Astrocyte (in vitro differentiated cells and primary cell): Measurements from ENCODE around the gene ZNF578. TPM values are rescaled to one million over a fixed set of nuclear protein-coding genes. Genes with fewer than 3 reads are reported as not detected.
"Not testable (repeated sequence)": the region's sequence is repeated elsewhere in the genome, so short reads cannot be mapped to it uniquely, and the experiment has no call there.

Experiments used
- DNase-seq: peaks from one replicate; pipeline ENCODE4 v3.0.0-alpha.2; 2010; ENCODE audit warnings: low read depth
- FAIRE-seq: peaks from 2 replicates; lab custom pipeline; 2011; peaks lifted over from hg19 to GRCh38; lab: Jason Lieb, UNC
- H2AFZ ChIP-seq: 2 replicates; pipeline ENCODE4 v1.6.0; 2012; ENCODE audit warnings: low read depth, low read length, inconsistent platforms
- H3K27ac ChIP-seq: 2 replicates; pipeline ENCODE4 v1.5.1; 2011; ENCODE audit warnings: low read depth, low read length, inconsistent platforms
- H3K27me3 ChIP-seq: 2 replicates; pipeline ENCODE4 v1.6.0; 2011; ENCODE audit warnings: low read length, inconsistent platforms; ENCODE audit not compliant: insufficient read depth
- H3K36me3 ChIP-seq: 2 replicates; pipeline ENCODE4 v1.5.1; 2011; ENCODE audit warnings: low read length, inconsistent platforms; ENCODE audit not compliant: insufficient read depth
- H3K4me1 ChIP-seq: 2 replicates; pipeline ENCODE4 v1.5.1; 2011; ENCODE audit warnings: low read length, inconsistent platforms; ENCODE audit not compliant: insufficient read depth
- H3K4me2 ChIP-seq: 2 replicates; pipeline ENCODE4 v1.6.0; 2012; ENCODE audit warnings: low read length, inconsistent platforms
- H3K4me3 ChIP-seq: 2 replicates; pipeline ENCODE4 v1.5.1; 2011; ENCODE audit warnings: low read depth, mild to moderate bottlenecking, low read length, inconsistent platforms; ENCODE audit not compliant: insufficient read depth
- H3K79me2 ChIP-seq: 2 replicates; pipeline ENCODE4 v1.6.0; 2012; ENCODE audit warnings: mild to moderate bottlenecking, low read length, inconsistent platforms; ENCODE audit not compliant: insufficient read depth
- H3K9ac ChIP-seq: 2 replicates; pipeline ENCODE4 v1.6.0; 2012; ENCODE audit warnings: mild to moderate bottlenecking, low read length, inconsistent platforms
- H3K9me3 ChIP-seq: 2 replicates; pipeline ENCODE4 v1.5.1; 2012; ENCODE audit warnings: low read depth, mild to moderate bottlenecking, low read length, inconsistent platforms; ENCODE audit not compliant: insufficient read depth
- H4K20me1 ChIP-seq: 2 replicates; pipeline ENCODE4 v1.6.0; 2012; ENCODE audit warnings: low read length, inconsistent platforms; ENCODE audit not compliant: insufficient read depth
- H3K27ac Mint-ChIP-seq: one replicate; pipeline ENCODE4 v1.8.0; 2021; ENCODE audit warnings: mild to moderate bottlenecking, mixed read lengths; ENCODE audit not compliant: unreplicated experiment
- H3K27me3 Mint-ChIP-seq: one replicate; pipeline ENCODE4 v1.8.0; 2021; ENCODE audit warnings: low read depth, mixed read lengths; ENCODE audit not compliant: unreplicated experiment
- H3K36me3 Mint-ChIP-seq: one replicate; pipeline ENCODE4 v1.8.0; 2021; ENCODE audit warnings: low read depth, mixed read lengths; ENCODE audit not compliant: unreplicated experiment
- H3K4me1 Mint-ChIP-seq: one replicate; pipeline ENCODE4 v1.8.0; 2021; ENCODE audit warnings: low read depth, mixed read lengths; ENCODE audit not compliant: unreplicated experiment
- H3K4me3 Mint-ChIP-seq: one replicate; pipeline ENCODE4 v1.8.0; 2021; ENCODE audit warnings: mild to moderate bottlenecking, moderate library complexity, mixed read lengths; ENCODE audit not compliant: unreplicated experiment
- H3K9me3 Mint-ChIP-seq: one replicate; pipeline ENCODE4 v1.8.0; 2021; ENCODE audit warnings: mild to moderate bottlenecking, mixed read lengths; ENCODE audit not compliant: unreplicated experiment
- CTCF ChIP-seq: IDR thresholded peaks from 2 replicates; pipeline ENCODE4 v1.5.1; 2011; ENCODE audit warnings: low read depth, mild to moderate bottlenecking, inconsistent platforms, low read length, moderate library complexity; ENCODE audit not compliant: insufficient read depth
- EZH2 ChIP-seq: IDR thresholded peaks from 2 replicates; pipeline ENCODE4 v1.6.1; 2012; ENCODE audit warnings: mild to moderate bottlenecking, low read length, inconsistent platforms; ENCODE audit not compliant: insufficient read depth
- total RNA-seq: library from RNA; stranded (reverse); gene quantifications from 2 replicates; pipeline ENCODE4 v1.2.1, GENCODE V29; 2021

ZNF578 gene
- total RNA-seq, 1 donor from 2014 or later: not detected

GRCh38 chr19:52516191-52516590 is 62.8 kb downstream of the ZNF578 start:
- Histone ChIP-seq H3K9me3 (peaks cover 11% of the 10 kb centered on the region), H3K4me2 (no peak overlapping the region), H4K20me1 (no peaks in the 10 kb centered on the region), H3K27me3 (no peaks in the 10 kb centered on the region), H3K36me3 (peaks cover 3% of the 10 kb centered on the region), H3K79me2 (no peaks in the 10 kb centered on the region), H3K9ac (no peak overlapping the region), H3K4me3 (no peak overlapping the region), H3K27ac (no peak overlapping the region), H2AFZ (no peak overlapping the region), H3K4me1 (no peaks in the 10 kb centered on the region)
- no peak for DNase-seq
- Mint-ChIP-seq H3K36me3 (peaks cover 3% of the 10 kb centered on the region), H3K4me3 (no peak overlapping the region), H3K27me3 (no peaks in the 10 kb centered on the region), H3K4me1 (peaks cover 4% of the 10 kb centered on the region), H3K27ac (no peak overlapping the region), H3K9me3 (peaks cover 52% of the 10 kb centered on the region)
- no peak for FAIRE-seq
- TF ChIP-seq EZH2 (no peak), CTCF (no peak)

- TF ChIP-seq CTCF (no peak), EZH2 (no peak)
- Histone ChIP-seq H3K4me3 (no peak overlapping the region), H3K36me3 (no peaks in the 10 kb centered on the region), H3K9ac (no peak overlapping the region), H3K4me2 (no peak overlapping the region), H3K27me3 (no peaks in the 10 kb centered on the region), H2AFZ (no peak overlapping the region), H3K4me1 (no peaks in the 10 kb centered on the region), H3K79me2 (no peaks in the 10 kb centered on the region), H4K20me1 (no peaks in the 10 kb centered on the region), H3K9me3 (peaks cover 6% of the 10 kb centered on the region), H3K27ac (no peak overlapping the region)
- FAIRE-seq (no peak), DNase-seq (no peak)
- H3K4me3 Mint-ChIP-seq: no peak overlapping the region
- H3K9me3 Mint-ChIP-seq: peaks cover 58% of the 10 kb centered on the region
- no peak overlapping the region for H3K27ac Mint-ChIP-seq
- no peaks in the 10 kb centered on the region for H3K27me3 Mint-ChIP-seq
- H3K36me3 Mint-ChIP-seq: peaks cover 5% of the 10 kb centered on the region
- H3K4me1 Mint-ChIP-seq: peaks cover 4% of the 10 kb centered on the region
Measured at GRCh38 chr19:52518646-52519045, 65.3 kb downstream of the ZNF578 start.

- H3K4me3 Mint-ChIP-seq, H3K4me2 ChIP-seq, H3K36me3 Mint-ChIP-seq, H3K27ac ChIP-seq, H3K4me1 Mint-ChIP-seq, H3K9ac ChIP-seq, H3K27me3 Mint-ChIP-seq, H3K27me3 ChIP-seq, H3K4me1 ChIP-seq, FAIRE-seq, H3K4me3 ChIP-seq, H4K20me1 ChIP-seq, H3K9me3 ChIP-seq, H3K36me3 ChIP-seq, H2AFZ ChIP-seq, H3K27ac Mint-ChIP-seq, H3K79me2 ChIP-seq, DNase-seq: not testable (repeated sequence)
- H3K9me3 Mint-ChIP-seq: peaks cover 53% of the 10 kb centered on the region
Measured at GRCh38 chr19:52519175-52519574, 65.8 kb downstream of the ZNF578 start.
